ENCODE data around the gene RPGRIP1.
"Not testable (repeated sequence)": the region's sequence is repeated elsewhere in the genome, so short reads cannot be mapped to it uniquely, and the experiment has no call there.

The RPGRIP1 gene

GRCh38 chr14:21300892-21301291 lies 21.0 kb downstream of the RPGRIP1 start:
- peak; percentile 84 for DNase-seq (ENCODE audit: low spot score)

GRCh38 chr14:21302013-21302835 lies 22.3 kb downstream of the RPGRIP1 start:
- DNase-seq (ENCODE audit: low spot score), result no peak

GRCh38 chr14:21302836-21303140 lies 22.9 kb downstream of the RPGRIP1 start:
- DNase-seq (ENCODE audit: low spot score), result not testable (repeated sequence)

- DNase-seq (ENCODE audit: low spot score), result no peak
Measured at GRCh38 chr14:21307637-21308036, 27.8 kb downstream of the RPGRIP1 start.

- no peak for DNase-seq (ENCODE audit: low spot score)
Measured at GRCh38 chr14:21308132-21308478, 28.2 kb downstream of the RPGRIP1 start.

GRCh38 chr14:21308479-21309237 lies 28.8 kb downstream of the RPGRIP1 start:
- peak; percentile 72 for DNase-seq (ENCODE audit: low spot score)

GRCh38 chr14:21309238-21309636 lies 29.4 kb downstream of the RPGRIP1 start:
- no peak for DNase-seq (ENCODE audit: low spot score)

GRCh38 chr14:21309956-21310355 lies 30.1 kb downstream of the RPGRIP1 start:
- DNase-seq (ENCODE audit: low spot score), result no peak

- DNase-seq (ENCODE audit: low spot score), result no peak
Measured at GRCh38 chr14:21311614-21312013, 31.7 kb downstream of the RPGRIP1 start.

GRCh38 chr14:21313512-21313911 lies 33.6 kb downstream of the RPGRIP1 start:
- DNase-seq (ENCODE audit: low spot score), result no peak

- peak; percentile 19 for DNase-seq (ENCODE audit: low spot score)
Measured at GRCh38 chr14:21317398-21317797, 37.5 kb downstream of the RPGRIP1 start.

GRCh38 chr14:21320913-21321312 lies 41.0 kb downstream of the RPGRIP1 start:
- no peak for DNase-seq (ENCODE audit: low spot score)

- DNase-seq (ENCODE audit: low spot score), result no peak
Measured at GRCh38 chr14:21322716-21323115, 42.8 kb downstream of the RPGRIP1 start.

GRCh38 chr14:21326972-21327371 lies 47.1 kb downstream of the RPGRIP1 start:
- DNase-seq (ENCODE audit: low spot score), result no peak

Measured in iPS-NIHi11 (cell line).